ENCODE data around the gene SOX13.

GRCh38 chr1:204143276-204144041 is 70.5 kb downstream of the SOX13 start:
- TF ChIP-seq CTCF (conservative IDR thresholded peaks at IDR 0.05 in 1 of 2, IDR thresholded peaks at IDR 0.05 in 1 of 2; ENCODE audit: extremely low read depth in 1 of 2, insufficient read depth in 1 of 2, low read depth in 1 of 2, low read length in 2 of 2) (no peak), EZH2 (IDR thresholded peaks at IDR 0.05; ENCODE audit: borderline replicate concordance, low read length) (no peak)
